NK-92 (cell line): ENCODE results near the gene SPARCL1.

ENCODE experiments used
- DNase-seq: peaks from one replicate; lab custom pipeline; 2025; ENCODE audit not compliant: unreplicated experiment; lab: John Stamatoyannopoulos, UW

SPARCL1 gene

GRCh38 chr4:87541521-87541920, 12.3 kb upstream of the SPARCL1 start:
- DNase-seq = no peak

DNA sequence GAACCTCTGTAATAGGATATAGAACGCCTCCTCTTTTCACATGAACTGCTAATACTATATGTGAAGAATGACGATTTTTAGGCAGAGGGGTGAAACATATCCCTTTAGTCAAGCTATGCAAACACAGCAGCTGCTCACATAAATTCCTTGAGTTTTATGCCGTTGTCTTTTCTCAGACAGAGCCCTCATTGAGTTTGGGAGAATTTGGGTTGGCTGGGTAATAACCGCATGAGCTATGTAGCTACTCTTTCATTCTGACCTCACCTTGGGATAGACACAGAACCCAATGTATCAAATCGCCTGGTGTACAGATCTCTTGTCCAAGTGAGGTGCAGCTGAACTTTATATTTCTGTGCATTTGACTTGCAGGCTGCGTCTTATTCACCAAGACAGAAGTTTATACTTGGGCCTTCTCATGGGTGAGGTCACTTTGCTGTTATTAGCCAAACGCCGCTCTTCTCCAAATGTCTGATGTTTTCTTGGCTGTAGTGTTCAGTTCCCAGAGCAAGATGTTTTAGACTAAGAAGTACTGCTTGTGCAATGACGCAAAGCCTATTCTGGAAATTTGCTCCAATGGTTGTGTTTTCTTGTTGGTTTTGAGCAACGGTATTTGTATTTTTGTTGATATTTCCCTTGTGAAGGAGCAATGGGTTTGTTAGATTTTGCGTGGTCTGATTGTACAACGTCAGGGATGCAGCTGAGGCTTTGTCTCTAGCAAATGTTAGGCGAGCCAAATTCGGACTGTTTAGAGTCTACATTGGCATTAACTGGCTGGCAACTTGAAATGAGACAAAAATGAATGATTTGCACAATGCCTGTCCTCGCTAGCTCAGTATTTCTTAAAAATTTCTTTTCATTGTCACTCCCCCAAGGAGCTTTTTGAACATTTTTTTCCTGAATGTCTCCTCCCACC, 11.2 kb upstream of the SPARCL1 start:
- DNase-seq = no peak

GRCh38 chr4:87532907-87533306, 3.7 kb upstream of the SPARCL1 start:
- no peak for DNase-seq

DNA sequence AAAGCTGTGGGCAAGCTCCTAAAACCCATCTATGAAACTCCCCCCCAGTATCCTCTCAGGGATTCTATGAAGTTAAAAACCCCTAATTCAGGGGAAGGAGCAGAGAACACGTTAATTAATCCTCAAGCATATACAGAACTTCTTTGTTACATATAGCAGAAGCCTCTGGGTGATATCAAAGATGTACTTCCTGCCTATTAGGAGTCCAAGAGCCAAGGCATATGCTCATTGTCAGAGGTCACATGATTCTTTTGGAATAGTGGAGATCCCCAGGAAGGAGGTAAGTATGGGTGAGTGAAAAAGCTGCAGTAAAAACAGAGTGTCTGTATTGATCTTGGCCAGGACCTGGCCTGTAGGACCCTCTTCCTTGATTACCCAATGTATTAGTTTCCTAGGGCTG, 2.9 kb upstream of the SPARCL1 start:
- DNase-seq = no peak

- no peak for DNase-seq
Measured at GRCh38 chr4:87531621-87532020, 2.4 kb upstream of the SPARCL1 start.

DNA sequence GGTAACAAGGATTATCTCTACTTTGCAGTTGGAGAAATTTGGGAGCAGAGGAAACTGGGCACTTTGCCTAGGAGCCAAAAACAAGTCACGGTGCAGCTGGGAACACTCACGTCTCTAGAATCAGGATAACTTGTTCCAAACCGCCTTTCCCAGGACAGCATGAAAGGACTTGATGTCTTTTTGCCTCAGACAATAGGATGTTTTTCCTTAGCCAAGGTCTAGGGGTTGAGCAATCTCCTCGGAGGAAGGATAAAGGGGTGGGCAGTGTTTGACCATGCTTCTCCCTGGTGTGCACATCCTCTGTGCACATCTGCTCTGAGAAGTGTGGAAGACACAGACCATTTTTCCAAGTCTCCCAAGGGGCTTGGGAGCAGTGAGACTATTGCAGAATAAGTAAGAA, 1.7 kb upstream of the SPARCL1 start:
- no peak for DNase-seq

- no peak for DNase-seq
Measured at GRCh38 chr4:87530229-87530628, 1.1 kb upstream of the SPARCL1 start.

DNA sequence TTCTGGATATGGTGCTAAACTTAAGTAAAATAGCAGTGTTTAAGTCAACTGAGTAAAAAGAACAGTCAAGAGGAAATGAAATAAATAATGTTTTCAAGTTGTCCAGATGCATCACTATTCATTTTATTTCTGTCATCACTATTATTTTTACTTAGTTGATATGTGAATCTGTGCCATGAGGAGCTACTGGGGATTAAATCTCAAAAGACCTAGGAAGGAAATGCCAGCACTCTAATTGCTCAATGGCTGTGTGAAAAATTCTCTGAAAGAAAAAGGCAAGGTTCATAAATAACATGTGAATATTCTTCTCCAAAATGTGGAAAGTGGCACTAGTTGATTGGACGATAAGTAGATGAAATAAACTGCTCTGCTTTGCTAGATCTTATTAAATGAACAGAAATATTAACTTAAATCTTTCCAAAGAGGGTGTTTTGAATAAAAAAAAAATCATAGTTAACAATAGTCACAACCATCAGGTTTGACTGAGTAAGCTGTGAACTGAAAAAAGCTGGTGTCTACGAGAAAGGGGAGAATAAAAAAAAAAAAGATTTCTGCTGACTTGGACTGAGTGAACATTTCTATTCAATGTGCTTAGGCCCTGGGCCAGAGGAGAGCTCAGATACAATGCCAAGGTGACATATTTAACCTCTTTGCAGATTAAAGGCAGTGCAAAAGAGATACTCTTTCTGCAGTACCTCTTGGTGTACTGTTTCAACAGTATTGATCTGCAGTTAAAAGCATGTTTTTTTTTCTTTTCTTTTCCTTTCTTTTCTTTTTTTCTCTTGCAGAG, 1.6 kb downstream of the SPARCL1 start:
- no peak for DNase-seq

- DNase-seq = no peak
Measured at GRCh38 chr4:87525636-87526295, 3.4 kb downstream of the SPARCL1 start.

DNA sequence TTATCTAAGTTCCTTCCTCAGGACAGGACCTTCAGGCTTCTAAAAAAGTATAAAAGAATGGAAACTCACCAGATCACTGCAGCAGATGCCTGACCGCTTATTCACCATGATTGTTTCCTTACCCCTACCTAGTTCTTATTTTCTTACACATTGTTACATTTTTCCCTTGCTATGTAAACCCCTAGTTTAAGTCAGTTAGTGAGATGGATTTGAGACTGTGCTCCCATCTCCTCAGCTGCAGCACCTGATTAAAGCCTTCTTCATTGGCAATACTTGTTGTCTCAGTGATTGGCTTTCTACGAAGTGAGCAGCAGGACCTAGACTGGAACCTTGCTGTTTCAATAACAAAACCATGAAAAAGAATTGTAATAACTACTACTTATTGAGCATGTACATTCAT, 4.7 kb downstream of the SPARCL1 start:
- DNase-seq = no peak

DNA sequence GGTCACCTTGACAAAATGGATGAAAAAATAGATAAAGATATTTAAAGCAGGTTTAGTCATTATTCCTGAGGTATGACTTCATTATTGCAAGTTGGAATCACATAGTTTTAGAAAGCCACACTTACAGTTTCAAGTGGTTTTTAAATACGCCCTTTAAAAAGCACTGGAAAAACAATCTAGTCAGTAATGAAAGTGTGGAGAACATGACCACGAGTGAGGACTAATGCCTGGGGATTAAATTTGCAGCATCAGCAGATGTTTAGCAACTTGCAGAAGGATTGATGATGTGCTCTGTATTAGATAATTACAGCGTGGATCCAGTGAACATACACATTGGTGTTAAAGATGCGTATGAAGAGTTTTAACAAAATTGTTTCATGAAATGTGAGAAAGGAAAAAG, 5.9 kb downstream of the SPARCL1 start:
- DNase-seq = no peak

GRCh38 chr4:87521757-87522374, 7.3 kb downstream of the SPARCL1 start:
- no peak for DNase-seq

- no peak for DNase-seq
Measured at GRCh38 chr4:87521319-87521718, 7.9 kb downstream of the SPARCL1 start.

- no peak for DNase-seq
Measured at GRCh38 chr4:87517621-87518020, 11.6 kb downstream of the SPARCL1 start.

DNA sequence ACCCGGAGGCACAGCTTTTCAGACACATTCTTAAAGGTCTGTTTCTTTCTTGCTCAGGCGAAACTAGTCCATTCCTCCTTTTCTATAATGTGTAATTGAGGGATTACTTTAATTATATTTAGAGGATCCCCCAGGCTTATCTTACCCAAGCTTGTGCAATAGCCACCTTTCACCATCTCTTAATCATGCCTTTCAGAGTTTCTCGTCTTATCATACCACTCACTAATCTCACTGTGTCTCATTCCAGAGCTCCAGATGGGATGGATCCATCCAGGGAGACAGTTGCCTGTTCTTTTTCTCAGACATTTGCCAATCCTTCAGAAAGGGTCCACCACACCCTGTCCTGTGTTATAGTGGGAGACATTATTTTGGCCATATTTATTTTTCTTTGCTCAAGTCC, 12.5 kb downstream of the SPARCL1 start:
- DNase-seq = no peak

DNA sequence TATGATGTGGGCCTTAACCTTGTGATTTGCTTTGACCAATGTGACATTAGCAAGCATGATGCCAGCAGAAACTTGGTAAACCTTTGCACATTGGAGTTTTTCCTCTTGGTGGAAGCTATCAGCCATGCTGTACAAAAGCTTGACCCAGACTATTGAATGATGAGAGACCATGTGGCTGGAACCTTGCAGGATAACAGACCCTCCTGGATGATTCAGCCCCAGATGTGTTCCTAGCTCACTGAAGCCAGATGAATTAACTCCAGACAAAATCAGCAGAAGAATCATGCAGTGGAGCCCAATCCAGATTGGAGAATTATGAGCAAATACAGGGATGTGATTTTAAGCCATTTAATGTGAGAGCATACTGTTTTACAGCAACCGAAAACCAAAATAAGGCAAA, 16.8 kb downstream of the SPARCL1 start:
- DNase-seq = no peak

DNA sequence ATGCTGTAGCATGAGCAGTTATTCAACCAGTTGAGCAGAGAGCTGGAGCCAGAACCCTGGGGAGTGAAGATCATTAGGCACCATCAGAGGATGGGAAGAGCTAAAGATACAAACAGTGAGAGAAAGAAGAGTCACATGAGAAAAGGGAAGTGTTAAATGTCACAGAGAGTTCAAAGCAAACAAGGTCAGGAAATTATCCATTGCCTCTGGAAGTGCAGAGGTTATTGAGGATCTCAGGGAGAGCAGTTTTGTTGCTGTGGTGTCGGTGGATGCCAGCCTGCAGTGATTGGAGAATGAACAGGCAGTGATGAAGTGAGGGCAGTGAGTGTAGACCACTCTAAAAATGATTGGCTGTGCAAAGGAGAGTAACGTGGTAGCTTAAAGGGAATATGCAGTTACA, 17.7 kb downstream of the SPARCL1 start:
- no peak for DNase-seq

GRCh38 chr4:87510747-87511146, 18.4 kb downstream of the SPARCL1 start:
- DNase-seq = no peak

- no peak for DNase-seq
Measured at GRCh38 chr4:87506974-87507701, 22.0 kb downstream of the SPARCL1 start.

DNA sequence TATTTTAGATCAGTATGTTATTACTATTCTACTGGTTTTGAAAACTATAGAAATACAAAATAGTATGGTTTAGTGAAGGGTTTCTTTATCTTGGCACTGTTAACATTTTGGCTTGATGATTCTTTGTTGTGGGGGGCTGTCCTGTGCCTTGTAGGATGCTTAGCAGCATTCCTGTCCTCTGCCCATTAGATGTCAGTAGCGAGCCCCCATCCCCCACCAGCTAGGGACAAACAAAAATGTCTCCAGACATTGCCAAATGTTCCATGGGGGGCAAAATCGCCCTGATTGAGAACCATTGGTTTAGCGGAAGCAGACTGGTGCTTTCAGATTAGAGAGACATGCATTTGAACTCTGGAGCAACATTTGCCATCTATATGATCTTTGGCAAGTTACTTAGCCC, 23.3 kb downstream of the SPARCL1 start:
- DNase-seq = no peak
